ES-I3 (cell line): Measurements from ENCODE around the gene ALKBH2.

ENCODE experiments used
- H3K36me3 ChIP-seq: 2 replicates; pipeline ENCODE4 v1.6.1; 2013; ENCODE audit warnings: mild to moderate bottlenecking, low read length, control low read depth, moderate library complexity; ENCODE audit not compliant: insufficient read depth
- H3K4me1 ChIP-seq: 2 replicates; pipeline ENCODE4 v1.6.1; 2013; ENCODE audit warnings: mild to moderate bottlenecking, control low read depth, low read length; ENCODE audit not compliant: insufficient read depth
- H3K9ac ChIP-seq: 2 replicates; pipeline ENCODE4 v1.6.1; 2013; ENCODE audit warnings: low read depth, mild to moderate bottlenecking, low read length, moderate library complexity
- H3K9me3 ChIP-seq: 2 replicates; pipeline ENCODE4 v1.6.1; 2013; ENCODE audit warnings: mild to moderate bottlenecking, low read length, moderate library complexity; ENCODE audit not compliant: control insufficient read depth, insufficient read depth

Gene ALKBH2

DNA sequence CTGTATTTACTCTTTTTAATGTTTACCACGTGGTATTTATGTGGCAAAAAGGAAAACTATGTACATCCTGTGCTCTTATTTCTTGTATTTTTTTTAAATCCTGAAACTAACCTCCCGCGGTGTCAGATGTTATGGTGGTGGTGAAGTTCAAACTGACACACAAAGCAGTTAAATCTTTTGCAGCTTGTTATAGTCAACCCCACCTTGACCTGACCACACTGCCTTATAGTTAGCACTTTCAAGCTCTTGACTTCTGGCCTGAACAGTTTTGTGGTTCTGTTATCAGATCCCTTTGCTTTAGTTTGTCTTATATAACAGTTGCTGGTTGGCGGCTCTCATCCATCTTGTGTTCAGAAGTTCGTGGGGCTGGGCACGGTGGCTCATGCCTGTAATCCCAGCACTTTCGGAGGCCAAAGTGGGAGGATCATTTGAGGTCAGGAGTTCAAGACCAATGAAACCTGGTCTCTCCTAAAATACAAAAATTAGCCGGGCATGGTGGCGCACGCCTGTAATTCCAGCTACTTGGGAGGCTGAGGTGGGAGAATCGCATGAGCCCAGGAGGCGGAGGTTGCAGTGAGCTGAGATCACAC lies 6.3 kb upstream of the ALKBH2 start:
- peaks cover 12% of the 10 kb centered on the region for H3K36me3 ChIP-seq
- H3K4me1 ChIP-seq = peaks cover 3% of the 10 kb centered on the region; the same call in 1 of the 2 replicates
- no peak overlapping the region for H3K9ac ChIP-seq
- H3K9me3 ChIP-seq = no peaks in the 10 kb centered on the region

DNA sequence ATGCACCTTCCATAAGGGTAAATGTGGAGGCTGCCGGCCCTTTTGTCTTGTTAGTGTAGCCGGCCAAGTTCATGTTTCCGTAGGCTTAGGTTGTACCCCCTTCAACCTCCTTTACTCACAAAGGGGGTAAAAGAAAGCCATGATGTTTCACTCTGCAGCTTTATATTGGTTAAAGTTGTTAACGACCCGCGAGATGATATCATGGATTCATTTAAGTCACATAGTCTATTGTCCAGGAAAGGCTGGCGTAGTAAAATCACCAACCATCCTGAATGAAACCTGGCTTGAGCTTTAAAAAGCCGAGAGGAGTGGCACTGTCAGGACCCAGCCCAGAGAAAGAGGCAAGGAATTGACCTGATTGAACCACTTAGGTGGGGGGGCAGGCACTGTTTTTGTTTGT lies 5.4 kb upstream of the ALKBH2 start:
- peak overlapping the region; percentile 79 for H3K9ac ChIP-seq
- peaks cover 3% of the 10 kb centered on the region; the same call in 1 of the 2 replicates for H3K4me1 ChIP-seq
- H3K36me3 ChIP-seq = peaks cover 8% of the 10 kb centered on the region
- no peaks in the 10 kb centered on the region for H3K9me3 ChIP-seq

DNA sequence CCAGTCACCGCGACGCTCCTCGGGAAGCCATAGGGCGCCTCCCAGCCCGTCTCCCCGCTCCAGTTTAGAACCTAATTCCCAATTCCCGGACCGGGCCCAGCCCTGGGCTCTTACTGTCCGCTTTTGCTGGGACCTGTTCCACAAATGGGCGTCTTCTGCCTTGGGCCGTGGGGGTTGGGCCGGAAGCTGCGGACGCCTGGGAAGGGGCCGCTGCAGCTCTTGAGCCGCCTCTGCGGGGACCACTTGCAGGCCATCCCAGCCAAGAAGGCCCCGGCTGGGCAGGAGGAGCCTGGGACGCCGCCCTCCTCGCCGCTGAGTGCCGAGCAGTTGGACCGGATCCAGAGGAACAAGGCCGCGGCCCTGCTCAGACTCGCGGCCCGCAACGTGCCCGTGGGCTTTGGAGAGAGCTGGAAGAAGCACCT lies 4.9 kb upstream of the ALKBH2 start:
- peaks cover 8% of the 10 kb centered on the region for H3K36me3 ChIP-seq
- peaks cover 3% of the 10 kb centered on the region; the same call in 1 of the 2 replicates for H3K4me1 ChIP-seq
- peak overlapping the region; percentile 79 for H3K9ac ChIP-seq
- H3K9me3 ChIP-seq = no peaks in the 10 kb centered on the region

- peaks cover 7% of the 10 kb centered on the region for H3K36me3 ChIP-seq
- H3K9me3 ChIP-seq = no peaks in the 10 kb centered on the region
- H3K4me1 ChIP-seq = peaks cover 3% of the 10 kb centered on the region; the same call in 1 of the 2 replicates
- peak within 1 kb of the TSS; percentile 89 for H3K9ac ChIP-seq
Measured at GRCh38 chr12:109097435-109098182, 4.3 kb upstream of the ALKBH2 start, which contains the start of gene UNG. UNG (plus strand) TSS chr12:109097597; CDS start chr12:109097680, 83 bp downstream.

DNA sequence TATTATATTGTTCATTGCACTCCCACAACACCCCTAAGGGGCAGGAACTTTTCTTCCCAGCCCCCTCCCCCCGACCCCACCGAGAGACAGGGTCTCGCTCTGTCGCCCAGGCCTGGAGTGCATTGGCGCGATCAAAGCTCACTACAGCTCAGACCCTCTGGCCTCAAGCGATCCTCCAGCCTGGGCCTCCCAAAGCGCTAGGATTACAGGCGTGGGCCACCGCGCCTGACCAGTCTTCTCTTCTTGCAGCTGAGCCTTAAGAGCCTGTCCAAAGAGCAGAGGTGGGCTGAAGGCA lies 3.8 kb upstream of the ALKBH2 start:
- peaks cover 5% of the 10 kb centered on the region for H3K36me3 ChIP-seq
- peak overlapping the region; percentile 89; the same call in 1 of the 2 replicates for H3K9ac ChIP-seq
- no peaks in the 10 kb centered on the region for H3K9me3 ChIP-seq
- peaks cover 3% of the 10 kb centered on the region; the same call in 1 of the 2 replicates for H3K4me1 ChIP-seq

DNA sequence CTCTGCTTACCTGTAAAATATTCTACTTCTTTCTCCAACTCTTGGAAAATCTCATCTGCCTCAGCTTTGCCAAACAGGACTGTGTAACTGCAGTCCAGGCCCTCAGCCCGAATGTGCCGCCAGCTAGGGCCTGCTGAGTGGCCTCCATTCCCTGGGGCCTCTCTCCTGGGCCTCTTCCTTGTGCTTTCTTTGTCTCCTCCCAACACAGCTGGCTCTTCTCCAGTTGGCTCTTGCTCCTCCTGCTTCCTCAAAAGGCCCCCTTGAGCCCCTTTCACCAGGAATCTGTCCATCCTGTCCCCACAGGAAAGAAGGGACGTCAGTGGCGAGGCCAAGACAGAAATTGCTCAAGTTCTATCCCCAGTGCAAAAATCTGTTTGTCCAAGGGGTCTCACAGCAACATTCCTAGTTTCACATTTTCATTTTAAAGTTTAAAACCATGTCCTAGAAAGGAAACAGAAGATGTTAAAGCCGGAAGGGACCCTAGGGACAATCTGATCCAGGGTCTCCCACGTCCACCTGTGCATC lies 713 bp downstream of the ALKBH2 start:
- no peaks in the 10 kb centered on the region; the same call in none of the 2 replicates for H3K36me3 ChIP-seq
- H3K9me3 ChIP-seq = no peaks in the 10 kb centered on the region
- H3K9ac ChIP-seq = peak overlapping the region; percentile 56; the same call in 1 of the 2 replicates
- no peaks in the 10 kb centered on the region; the same call in 1 of the 2 replicates for H3K4me1 ChIP-seq

GRCh38 chr12:109089683-109090082 lies 3.6 kb downstream of the ALKBH2 start:
- Histone ChIP-seq H3K36me3 (peaks cover 7% of the 10 kb centered on the region), H3K9me3 (no peaks in the 10 kb centered on the region), H3K9ac (no peak overlapping the region), H3K4me1 (no peaks in the 10 kb centered on the region; the same call in 1 of the 2 replicates)

DNA sequence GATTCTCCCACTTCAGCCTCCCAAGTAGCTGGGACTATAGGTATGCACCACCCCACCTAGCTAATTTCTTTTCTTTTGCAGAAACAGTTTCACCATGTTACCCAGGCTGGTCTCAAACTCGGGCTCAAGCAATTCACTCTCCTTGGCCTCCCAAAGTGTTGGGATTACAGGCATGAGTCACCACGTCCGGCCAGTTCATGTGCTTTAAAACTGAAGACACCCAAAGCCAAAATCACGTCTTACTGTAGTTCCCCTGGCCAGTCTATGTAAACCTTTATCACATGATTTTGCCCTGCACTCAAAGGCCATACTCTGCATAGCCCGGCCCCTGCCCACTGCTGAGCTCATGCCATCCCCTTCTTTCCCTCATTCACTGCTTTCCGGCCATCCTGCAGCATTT lies 4.5 kb downstream of the ALKBH2 start:
- Histone ChIP-seq H3K4me1 (no peaks in the 10 kb centered on the region; the same call in 1 of the 2 replicates), H3K36me3 (peaks cover 7% of the 10 kb centered on the region), H3K9ac (no peak overlapping the region), H3K9me3 (no peaks in the 10 kb centered on the region)

- Histone ChIP-seq H3K9me3 (no peaks in the 10 kb centered on the region), H3K36me3 (peaks cover 7% of the 10 kb centered on the region), H3K4me1 (no peaks in the 10 kb centered on the region; the same call in 1 of the 2 replicates), H3K9ac (no peak overlapping the region)
Measured at GRCh38 chr12:109087250-109087649, 6.0 kb downstream of the ALKBH2 start.

GRCh38 chr12:109085590-109085989 lies 7.7 kb downstream of the ALKBH2 start:
- Histone ChIP-seq H3K9me3 (no peaks in the 10 kb centered on the region), H3K4me1 (no peaks in the 10 kb centered on the region; the same call in 1 of the 2 replicates), H3K36me3 (peaks cover 7% of the 10 kb centered on the region), H3K9ac (no peak overlapping the region)

DNA sequence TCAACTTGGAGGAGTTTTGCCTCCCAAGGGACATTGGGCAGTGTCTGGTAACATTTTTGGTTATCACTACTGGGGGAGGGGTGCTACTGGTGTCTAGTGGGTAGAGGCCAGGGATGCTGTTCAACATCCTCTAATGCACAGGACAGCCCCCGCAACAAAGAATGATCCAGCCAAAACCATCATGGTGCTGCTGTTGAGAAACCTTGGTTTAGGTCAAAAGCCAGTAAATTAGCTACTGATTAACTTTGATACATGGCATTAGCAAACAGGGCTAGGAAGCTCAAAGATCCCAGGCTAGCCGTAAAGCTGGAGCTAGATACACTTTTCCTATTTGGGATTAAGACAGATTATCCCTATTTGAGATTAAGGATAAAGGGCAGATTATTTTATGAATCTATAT lies 8.8 kb downstream of the ALKBH2 start:
- Histone ChIP-seq H3K36me3 (peaks cover 7% of the 10 kb centered on the region; the same call in 1 of the 2 replicates), H3K9me3 (no peaks in the 10 kb centered on the region), H3K4me1 (no peaks in the 10 kb centered on the region; the same call in 1 of the 2 replicates), H3K9ac (no peak overlapping the region)

DNA sequence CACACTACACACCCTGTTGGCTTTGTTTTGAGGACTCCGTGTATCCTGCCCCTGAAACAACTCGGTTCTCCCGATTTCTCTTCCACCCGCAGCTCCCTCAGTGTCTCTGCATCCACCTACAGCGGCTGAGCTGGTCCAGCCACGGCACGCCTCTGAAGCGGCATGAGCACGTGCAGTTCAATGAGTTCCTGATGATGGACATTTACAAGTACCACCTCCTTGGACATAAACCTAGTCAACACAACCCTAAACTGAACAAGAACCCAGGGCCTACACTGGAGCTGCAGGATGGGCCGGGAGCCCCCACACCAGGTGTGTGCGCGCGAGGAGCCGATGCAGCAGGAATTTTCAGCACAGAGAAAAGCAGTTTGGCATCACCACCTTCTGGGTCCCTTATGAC lies 10.5 kb downstream of the ALKBH2 start:
- H3K9me3 ChIP-seq = no peaks in the 10 kb centered on the region
- peaks cover 7% of the 10 kb centered on the region; the same call in 1 of the 2 replicates for H3K36me3 ChIP-seq
- no peak overlapping the region for H3K9ac ChIP-seq
- no peaks in the 10 kb centered on the region for H3K4me1 ChIP-seq

GRCh38 chr12:109074866-109075265 lies 18.4 kb downstream of the ALKBH2 start:
- Histone ChIP-seq H3K9me3 (no peaks in the 10 kb centered on the region), H3K36me3 (no peaks in the 10 kb centered on the region; the same call in 1 of the 2 replicates), H3K9ac (no peak overlapping the region), H3K4me1 (0 out of 2 replicates have a peak, but pooled peaks cover 4% of the 10 kb centered on the region)

DNA sequence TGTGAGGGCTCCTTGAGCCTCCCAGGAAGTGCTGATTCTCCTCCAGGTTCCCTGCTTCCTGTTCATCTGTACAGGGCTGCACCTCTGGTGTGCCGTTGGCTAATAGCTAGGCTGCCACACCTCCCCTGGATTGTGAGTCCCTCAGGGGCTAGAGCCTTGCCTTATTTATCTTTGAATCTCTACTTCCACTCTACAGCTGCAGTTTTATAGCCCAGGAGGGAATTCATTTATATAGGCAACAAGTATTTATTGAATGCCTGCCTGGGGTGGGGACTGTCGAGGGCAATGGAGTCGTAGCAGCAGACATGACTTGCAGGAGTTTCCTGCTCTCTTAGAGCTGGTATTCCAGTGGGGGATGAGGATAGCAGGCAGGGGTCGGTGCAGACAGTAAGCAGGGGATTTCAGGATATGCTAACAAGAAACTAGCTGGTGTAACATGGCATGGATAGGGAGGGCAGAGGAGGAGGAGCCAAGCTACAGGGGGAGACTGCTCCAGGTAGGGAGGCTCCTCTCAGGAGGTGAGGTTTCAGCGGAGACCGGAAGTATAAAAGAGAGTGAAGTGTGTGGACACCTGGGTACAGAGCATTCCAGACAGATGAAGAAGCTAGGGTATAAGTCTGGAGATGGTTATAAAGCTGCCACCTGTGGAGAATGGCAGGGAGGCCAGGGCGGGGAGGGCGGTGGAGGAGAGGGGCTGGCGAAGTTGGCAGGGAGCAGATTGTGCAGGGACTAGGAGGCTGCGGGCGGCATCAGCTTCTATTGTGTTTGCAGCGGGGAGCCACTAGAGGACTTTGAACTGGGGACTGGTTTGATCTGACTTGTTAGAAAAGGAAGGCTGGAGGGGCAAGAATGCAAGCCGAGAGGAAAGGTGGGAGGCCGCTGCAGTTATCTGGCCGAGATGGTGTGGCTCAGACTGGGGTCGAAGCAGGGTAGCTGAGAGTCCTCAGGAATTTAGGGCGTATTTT lies 23.7 kb downstream of the ALKBH2 start:
- Histone ChIP-seq H3K9me3 (no peaks in the 10 kb centered on the region), H3K9ac (peak overlapping the region; percentile 31), H3K36me3 (no peaks in the 10 kb centered on the region; the same call in 1 of the 2 replicates), H3K4me1 (peaks cover 4% of the 10 kb centered on the region; the same call in 1 of the 2 replicates)
